Measurements from ENCODE around the gene KAT6B. TPM values are rescaled to one million over a fixed set of nuclear protein-coding genes. Genes with fewer than 3 reads are reported as not detected.
A peak's percentile ranks its signal among the peaks of the same experiment; 100 is the strongest.

The KAT6B gene
- total RNA-seq, 2 experiments from 2014 or later, result 70.3 to 74.2 TPM

- Histone ChIP-seq H3K4me3 (ENCODE audit: low read length) (no peak overlapping the region), H3K4me1 (ENCODE audit: insufficient read depth, low read length) (peaks cover 9% of the 10 kb centered on the region), H3K27ac (ENCODE audit: low read depth in 1 of 2, low read length in 2 of 2) (no peak overlapping the region), H3K9me3 (ENCODE audit: control insufficient read depth in 1 of 2, insufficient read depth in 1 of 2, low read length in 2 of 2) (no peaks in the 10 kb centered on the region), H3K36me3 (ENCODE audit: insufficient read depth, low read length) (peaks cover 10% of the 10 kb centered on the region), H3K27me3 (ENCODE audit: control insufficient read depth in 1 of 2, insufficient read depth in 2 of 2, low read length in 2 of 2) (no peaks in the 10 kb centered on the region)
- ChIA-PET POLR2A (interaction anchor here (1.7 kb wide), 1 partner anchor 11 kb away, joined by 4 read pairs; the partner anchor contains the start of gene KAT6B), CTCF (no interaction called here)
- Mint-ChIP-seq H3K4me1 (ENCODE audit: low read depth) (peaks cover 72% of the 10 kb centered on the region), H3K27ac (peak overlapping the region; percentile 14), H3K9me3 (no peaks in the 10 kb centered on the region), H3K4me3 (no peak overlapping the region), H3K36me3 (ENCODE audit: low read depth) (peaks cover 61% of the 10 kb centered on the region), H3K27me3 (no peaks in the 10 kb centered on the region)
- no peak for TF ChIP-seq CTCF (IDR thresholded peaks at IDR 0.05)
- DNase-seq, result no peak
- intact Hi-C loops (cut with DNase I, micrococcal nuclease), result no loop called here
- ATAC-seq (ENCODE audit: poor library complexity), result no peak
Measured at GRCh38 chr10:74835963-74836362, 9.6 kb downstream of the KAT6B start.

GRCh38 chr10:74836877-74837276 is 10.5 kb downstream of the KAT6B start:
- no peaks in the 10 kb centered on the region for H3K9me3 ChIP-seq (ENCODE audit: control insufficient read depth in 1 of 2, insufficient read depth in 1 of 2, low read length in 2 of 2)
- Mint-ChIP-seq H3K27ac (no peak overlapping the region), H3K36me3 (ENCODE audit: low read depth) (peaks cover 58% of the 10 kb centered on the region), H3K9me3 (no peaks in the 10 kb centered on the region), H3K4me1 (ENCODE audit: low read depth) (peaks cover 72% of the 10 kb centered on the region), H3K27me3 (no peaks in the 10 kb centered on the region), H3K4me3 (no peak overlapping the region)
- no peak for TF ChIP-seq CTCF (IDR thresholded peaks at IDR 0.05)
- CTCF ChIA-PET, result no interaction called here
- DNase-seq (no peak), ATAC-seq (ENCODE audit: poor library complexity) (no peak)
- H3K36me3 ChIP-seq (ENCODE audit: insufficient read depth, low read length), result peaks cover 10% of the 10 kb centered on the region
- POLR2A ChIA-PET, result interaction anchor here (1.7 kb wide), 1 partner anchor 11 kb away, joined by 4 read pairs; the partner anchor contains the start of gene KAT6B
- intact Hi-C loops (cut with DNase I, micrococcal nuclease), result no loop called here
- H3K4me3 ChIP-seq (ENCODE audit: low read length), result no peak overlapping the region
- peaks cover 12% of the 10 kb centered on the region for H3K4me1 ChIP-seq (ENCODE audit: insufficient read depth, low read length)
- H3K27ac ChIP-seq (ENCODE audit: low read depth in 1 of 2, low read length in 2 of 2), result no peak overlapping the region
- H3K27me3 ChIP-seq (ENCODE audit: control insufficient read depth in 1 of 2, insufficient read depth in 2 of 2, low read length in 2 of 2), result no peaks in the 10 kb centered on the region

GRCh38 chr10:74837743-74838142 is 11.3 kb downstream of the KAT6B start:
- ChIA-PET POLR2A (no interaction called here), CTCF (no interaction called here)
- intact Hi-C loops (cut with DNase I, micrococcal nuclease), result no loop called here
- Histone ChIP-seq H3K4me1 (ENCODE audit: insufficient read depth, low read length) (peaks cover 12% of the 10 kb centered on the region), H3K36me3 (ENCODE audit: insufficient read depth, low read length) (peaks cover 13% of the 10 kb centered on the region), H3K4me3 (ENCODE audit: low read length) (no peak overlapping the region), H3K27me3 (ENCODE audit: control insufficient read depth in 1 of 2, insufficient read depth in 2 of 2, low read length in 2 of 2) (no peaks in the 10 kb centered on the region), H3K27ac (ENCODE audit: low read depth in 1 of 2, low read length in 2 of 2) (no peak overlapping the region), H3K9me3 (ENCODE audit: control insufficient read depth in 1 of 2, insufficient read depth in 1 of 2, low read length in 2 of 2) (no peaks in the 10 kb centered on the region)
- H3K36me3 Mint-ChIP-seq (ENCODE audit: low read depth), result peaks cover 65% of the 10 kb centered on the region
- no peak for DNase-seq
- H3K4me1 Mint-ChIP-seq (ENCODE audit: low read depth), result peaks cover 77% of the 10 kb centered on the region
- ATAC-seq (ENCODE audit: poor library complexity), result no peak
- H3K27me3 Mint-ChIP-seq, result no peaks in the 10 kb centered on the region
- TF ChIP-seq CTCF (IDR thresholded peaks at IDR 0.05), result no peak
- H3K9me3 Mint-ChIP-seq, result no peaks in the 10 kb centered on the region
- H3K4me3 Mint-ChIP-seq, result peak overlapping the region; percentile 11
- peak overlapping the region; percentile 31 for H3K27ac Mint-ChIP-seq

Measured in CD4-positive, alpha-beta T cell (primary cell).